Measurements from ENCODE around the gene TSBP1. TPM values are rescaled to one million over a fixed set of nuclear protein-coding genes. Genes with fewer than 3 reads are reported as not detected.

The TSBP1 gene
- total RNA-seq, 1 experiment from 2014 or later = not detected

- no peak overlapping the region for H3K14ac ChIP-seq (ENCODE audit: insufficient read depth, low read length)
- no peak overlapping the region for H2AK5ac ChIP-seq (ENCODE audit: insufficient read length, low read length)
- no peak overlapping the region for H3K27ac ChIP-seq (ENCODE audit: insufficient read length, low read depth, low read length)
- TF ChIP-seq CTCF (conservative IDR thresholded peaks at IDR 0.05) = no peak
- H2BK120ac ChIP-seq (ENCODE audit: low read depth, low read length, poor library complexity, severe bottlenecking) = no peak overlapping the region
- no peak overlapping the region for H2BK12ac ChIP-seq (ENCODE audit: insufficient read length, low read depth, low read length)
- no peaks in the 10 kb centered on the region for H3K27me3 ChIP-seq (ENCODE audit: insufficient read depth, low read length)
- no peak overlapping the region for H3T11ph ChIP-seq (ENCODE audit: low read length)
- Mint-ChIP-seq H3K36me3 (ENCODE audit: insufficient read depth in 1 of 3, low read depth in 3 of 3) (no peaks in the 10 kb centered on the region), H3K9me3 (peaks cover 3% of the 10 kb centered on the region in 2 experiments; a peak in 3 of 5 replicates), H3K4me1 (peaks cover 15 to 20% of the 10 kb centered on the region in 2 experiments), H3K27ac (no peak overlapping the region), H3K4me3 (no peak overlapping the region), H3K27me3 (ENCODE audit: low read depth) (peaks cover 21% of the 10 kb centered on the region)
- H4K5ac ChIP-seq (ENCODE audit: insufficient read length, low read depth, low read length) = no peak overlapping the region
- DNase-seq = no peak
- no peak overlapping the region for H4K91ac ChIP-seq (ENCODE audit: insufficient read length, low read depth, low read length)
- H3K79me2 ChIP-seq (ENCODE audit: insufficient read depth, low read length) = no peaks in the 10 kb centered on the region
- H3K56ac ChIP-seq (ENCODE audit: insufficient read length, low read depth, low read length) = no peak overlapping the region
- H3K9ac ChIP-seq (ENCODE audit: extremely low read depth, insufficient read length, low read length) = no peak overlapping the region
- H3K4me2 ChIP-seq (ENCODE audit: insufficient read depth, insufficient read length, low read length) = no peak overlapping the region
- H3K18ac ChIP-seq (ENCODE audit: insufficient read length, low read depth, low read length) = no peak overlapping the region
- H2BK5ac ChIP-seq (ENCODE audit: insufficient read length, low read length) = no peak overlapping the region
- H4K8ac ChIP-seq (replicated peaks; ENCODE audit: insufficient read length, low read depth, low read length) = no peak overlapping the region
- no peaks in the 10 kb centered on the region for H3K9me3 ChIP-seq (ENCODE audit: control insufficient read depth, low read depth, low read length)
- no peak overlapping the region for H2BK15ac ChIP-seq (ENCODE audit: low read depth, low read length)
- no peaks in the 10 kb centered on the region for H3K79me1 ChIP-seq (ENCODE audit: insufficient read depth, low read depth, low read length, poor library complexity, severe bottlenecking)
- H2BK20ac ChIP-seq (ENCODE audit: low read depth, low read length, poor library complexity, severe bottlenecking) = no peak overlapping the region
- peaks cover 3% of the 10 kb centered on the region for H3K23me2 ChIP-seq (ENCODE audit: insufficient read length, low read depth, low read length, poor library complexity, severe bottlenecking)
- WGBS (ENCODE audit: extremely low coverage, insufficient read length, low lambda C conversion rate) = no CpG with 5 or more reads among the region's 5 CpGs
- no peak overlapping the region for H3K4ac ChIP-seq (ENCODE audit: low read depth, low read length)
- H2AFZ ChIP-seq (ENCODE audit: low read length) = no peak overlapping the region
- H3K23ac ChIP-seq (ENCODE audit: insufficient read length, low read depth, low read length) = no peak overlapping the region
- no peaks in the 10 kb centered on the region for H4K20me1 ChIP-seq (ENCODE audit: control insufficient read depth, insufficient read depth, insufficient read length)
- H3K4me1 ChIP-seq (ENCODE audit: insufficient read depth, low read length) = peaks cover 4% of the 10 kb centered on the region; the same call in 1 of the 2 replicates
Observed at GRCh38 chr6:32410906-32411305, 39.2 kb upstream of the TSBP1 start.

Measured in H9 (cell line).